Upper lobe of left lung (tissue), 6 donors: ENCODE results near the gene USH1C. TPM values are rescaled to one million over a fixed set of nuclear protein-coding genes. Genes with fewer than 3 reads are reported as not detected.

Experiments
- ATAC-seq, 2 donors: fragments of 200-7000 bp; cut with Tn5 transposase; one replicate each; pipeline ENCODE4 v1.9.1; 2022; ENCODE audit warnings: mild to moderate bottlenecking in 2 of 2, moderate library complexity in 2 of 2; ENCODE audit not compliant: low FRiP score in 2 of 2
- DNase-seq, 2 donors: peaks; one replicate each; pipeline ENCODE4 v3.0.0-alpha.2; 2019 to 2020
- H3K27ac ChIP-seq, 4 donors: fragments of 200-600 bp; sonication (generic); one replicate each; pipeline ENCODE4 v1.5.1; 2016 to 2019
- H3K27me3 ChIP-seq, 4 donors: fragments of 200-600 bp; sonication (generic); one replicate each; pipeline ENCODE4 v1.5.1; 2017 to 2019
- H3K36me3 ChIP-seq, 4 donors: fragments of 200-600 bp; sonication (generic); one replicate each; pipeline ENCODE4 v1.5.1; 2016 to 2019
- H3K4me1 ChIP-seq, 4 donors: fragments of 200-600 bp; sonication (generic); one replicate each; pipeline ENCODE4 v1.5.1; 2018 to 2019
- H3K4me3 ChIP-seq, 4 donors: fragments of 200-600 bp; sonication (generic); one replicate each; pipeline ENCODE4 v1.5.1; 2017 to 2019; ENCODE audit warnings: mild to moderate bottlenecking in 2 of 4, moderate library complexity in 1 of 4
- H3K9me3 ChIP-seq, 4 donors: fragments of 200-600 bp; sonication (generic); one replicate each; pipeline ENCODE4 v1.5.1; 2018 to 2019
- CTCF ChIP-seq, 6 experiments: fragments of 450-650 bp in 4 of 6; fragments of 200-600 bp in 2 of 6; sonication (generic) in 2 of 6; IDR thresholded peaks; one replicate each; pipeline ENCODE4 v1.5.1; 2016 to 2019; ENCODE audit warnings: antibody characterized with exemption in 6 of 6
- EP300 ChIP-seq, 4 donors: sonication (generic); formaldehyde crosslinking; IDR thresholded peaks; one replicate each; pipeline ENCODE4 v1.5.1; 2017; ENCODE audit warnings: antibody characterized with exemption in 4 of 4, control low read depth in 2 of 4
- POLR2A ChIP-seq, 4 donors: fragments of 450-650 bp; IDR thresholded peaks; one replicate each; pipeline ENCODE4 v1.5.1; 2016 to 2017; ENCODE audit warnings: antibody characterized with exemption in 4 of 4, mild to moderate bottlenecking in 2 of 4
- POLR2AphosphoS5 ChIP-seq, 2 donors: sonication (generic); formaldehyde crosslinking; IDR thresholded peaks; one replicate each; pipeline ENCODE4 v1.5.1; 2017; ENCODE audit warnings: antibody characterized with exemption in 2 of 2
- WGBS, 2 donors: methylation state at CpG; one replicate each; pipeline ENCODE4 v1.1.5; 2017 to 2018; 5-methylcytosine and 5-hydroxymethylcytosine counted together
- total RNA-seq, 6 donors: library from RNA; depleted of rRNA in 4 of 6; stranded (reverse); fragments of >200 nt in 4 of 6; gene quantifications; one replicate each; pipeline versions ENCODE4 v1.1.0 to v1.2.1, GENCODE V29; 2016 to 2021
- donor health status: DM: no; HTN: no; CAD: no; lungs with moderate emphysema.
- donor health status: DM: no; HTN: yes; CAD: no; lungs with severe emphysema.

Gene USH1C
- total RNA-seq, 6 donors from 2014 or later: 0.20 to 2.5 (median 1.2) TPM; not detected in 3

- no peaks in the 10 kb centered on the region for H3K9me3 ChIP-seq
- H3K4me3 ChIP-seq: no peak overlapping the region
- 88 to 93% methylated on average over 4 of the region's 4 CpGs for WGBS, 2 donors
- ATAC-seq (no peak), DNase-seq (no peak)
- TF ChIP-seq CTCF (IDR thresholded peaks at IDR 0.05) (no peak), POLR2AphosphoS5 (IDR thresholded peaks at IDR 0.05) (no peak), EP300 (IDR thresholded peaks at IDR 0.05) (no peak), POLR2A (IDR thresholded peaks at IDR 0.05) (no peak)
- H3K27ac ChIP-seq: no peak overlapping the region
- H3K27me3 ChIP-seq: peaks cover 0 to 5% (median 0%) of the 10 kb centered on the region in 4 donors
- peaks cover 0 to 8% (median 5%) of the 10 kb centered on the region in 4 donors for H3K4me1 ChIP-seq
- no peaks in the 10 kb centered on the region for H3K36me3 ChIP-seq
Measured at GRCh38 chr11:17542249-17542648, 2.0 kb downstream of the USH1C start.

GRCh38 chr11:17541330-17541885 lies 2.8 kb downstream of the USH1C start:
- 79 to 89% methylated on average over 4 of the region's 4 CpGs for WGBS, 2 donors
- Histone ChIP-seq H3K4me1 (peaks cover 0 to 8% (median 5%) of the 10 kb centered on the region in 4 donors), H3K36me3 (no peaks in the 10 kb centered on the region), H3K27me3 (peaks cover 0 to 4% (median 0%) of the 10 kb centered on the region in 4 donors), H3K27ac (no peak overlapping the region), H3K9me3 (no peaks in the 10 kb centered on the region), H3K4me3 (no peak overlapping the region)
- DNase-seq: no peak
- no peak for ATAC-seq
- no peak for TF ChIP-seq CTCF (IDR thresholded peaks at IDR 0.05)

GRCh38 chr11:17540807-17541206 lies 3.4 kb downstream of the USH1C start:
- Histone ChIP-seq H3K36me3 (no peaks in the 10 kb centered on the region), H3K4me1 (peaks cover 0 to 8% (median 5%) of the 10 kb centered on the region in 4 donors), H3K4me3 (no peak overlapping the region), H3K9me3 (no peaks in the 10 kb centered on the region), H3K27me3 (peaks cover 0 to 4% (median 0%) of the 10 kb centered on the region in 4 donors), H3K27ac (no peak overlapping the region)
- TF ChIP-seq EP300 (IDR thresholded peaks at IDR 0.05): no peak
- TF ChIP-seq CTCF (IDR thresholded peaks at IDR 0.05): no peak
- TF ChIP-seq POLR2A (IDR thresholded peaks at IDR 0.05): no peak
- TF ChIP-seq POLR2AphosphoS5 (IDR thresholded peaks at IDR 0.05): no peak
- DNase-seq: no peak
- WGBS, 2 donors: 79 to 82% methylated on average over 4 of the region's 4 CpGs
- no peak for ATAC-seq

- TF ChIP-seq POLR2A (IDR thresholded peaks at IDR 0.05) (no peak), CTCF (IDR thresholded peaks at IDR 0.05) (no peak), EP300 (IDR thresholded peaks at IDR 0.05) (no peak), POLR2AphosphoS5 (IDR thresholded peaks at IDR 0.05) (no peak)
- WGBS, 2 donors: 67 to 82% methylated on average over 3 of the region's 3 CpGs
- H3K9me3 ChIP-seq: no peaks in the 10 kb centered on the region
- peaks cover 0 to under 1% (median 0%) of the 10 kb centered on the region in 4 donors for H3K4me1 ChIP-seq
- ATAC-seq (no peak), DNase-seq (no peak)
- no peak overlapping the region for H3K4me3 ChIP-seq
- no peaks in the 10 kb centered on the region for H3K27me3 ChIP-seq
- no peak overlapping the region for H3K27ac ChIP-seq
- H3K36me3 ChIP-seq: no peaks in the 10 kb centered on the region
Measured at GRCh38 chr11:17538731-17539130, 5.5 kb downstream of the USH1C start.

GRCh38 chr11:17538054-17538453 lies 6.2 kb downstream of the USH1C start:
- no peaks in the 10 kb centered on the region for H3K9me3 ChIP-seq
- H3K36me3 ChIP-seq: no peaks in the 10 kb centered on the region
- H3K4me3 ChIP-seq: no peak overlapping the region
- WGBS, 2 donors: 94 to 97% methylated on average over 1 of the region's 1 CpG
- no peaks in the 10 kb centered on the region for H3K27me3 ChIP-seq
- no peak for DNase-seq
- H3K4me1 ChIP-seq: no peaks in the 10 kb centered on the region
- no peak for ATAC-seq
- TF ChIP-seq POLR2AphosphoS5 (IDR thresholded peaks at IDR 0.05) (no peak), POLR2A (IDR thresholded peaks at IDR 0.05) (no peak), CTCF (IDR thresholded peaks at IDR 0.05) (no peak), EP300 (IDR thresholded peaks at IDR 0.05) (no peak)
- no peak overlapping the region for H3K27ac ChIP-seq
